OCI-LY3 (cell line): ENCODE results near the gene FCHSD1.

Experiments used
- EZH2phosphoT487 ChIP-seq: fragments of 200-600 bp; shearing (Covaris generic); IDR thresholded peaks from 2 replicates; pipeline ENCODE4 v1.6.1; 2018; ENCODE audit warnings: antibody characterized with exemption, mixed run types, low read depth
- TF ChIP-seq, protein P1 (sequence below): fragments of 200-600, 300-600 bp; sonication (generic); IDR thresholded peaks from 2 replicates; pipeline ENCODE4 v1.5.1; 2014; ENCODE audit warnings: antibody characterized with exemption, low read length, low read depth

DNA sequence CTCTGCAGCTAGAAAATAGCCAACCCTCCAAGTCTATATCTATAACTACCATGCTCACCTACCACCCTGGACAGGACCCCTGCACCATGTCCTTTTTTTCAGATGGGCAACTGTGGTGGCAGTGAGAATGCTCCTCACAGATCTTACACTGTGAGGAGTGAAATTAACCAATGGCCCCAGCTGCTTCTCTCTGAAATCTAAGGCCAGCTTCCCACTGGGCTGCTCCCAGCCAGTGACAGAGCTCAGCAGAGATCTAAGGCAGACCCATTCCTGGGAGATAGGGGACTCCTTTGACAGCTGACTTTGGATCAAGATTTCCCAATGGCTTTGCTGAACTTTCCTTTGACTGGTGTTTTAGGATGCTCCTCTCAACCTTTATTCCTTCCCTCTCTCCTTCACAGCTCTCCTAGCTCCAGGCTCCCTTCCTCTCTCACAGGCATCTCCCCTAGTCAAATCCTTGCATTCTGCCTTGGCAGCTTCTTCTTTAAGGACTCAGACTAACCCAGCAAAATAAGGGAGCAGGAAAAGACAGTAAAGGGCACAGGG lies 32.5 kb upstream of the FCHSD1 start:
- TF ChIP-seq, protein P1, sequence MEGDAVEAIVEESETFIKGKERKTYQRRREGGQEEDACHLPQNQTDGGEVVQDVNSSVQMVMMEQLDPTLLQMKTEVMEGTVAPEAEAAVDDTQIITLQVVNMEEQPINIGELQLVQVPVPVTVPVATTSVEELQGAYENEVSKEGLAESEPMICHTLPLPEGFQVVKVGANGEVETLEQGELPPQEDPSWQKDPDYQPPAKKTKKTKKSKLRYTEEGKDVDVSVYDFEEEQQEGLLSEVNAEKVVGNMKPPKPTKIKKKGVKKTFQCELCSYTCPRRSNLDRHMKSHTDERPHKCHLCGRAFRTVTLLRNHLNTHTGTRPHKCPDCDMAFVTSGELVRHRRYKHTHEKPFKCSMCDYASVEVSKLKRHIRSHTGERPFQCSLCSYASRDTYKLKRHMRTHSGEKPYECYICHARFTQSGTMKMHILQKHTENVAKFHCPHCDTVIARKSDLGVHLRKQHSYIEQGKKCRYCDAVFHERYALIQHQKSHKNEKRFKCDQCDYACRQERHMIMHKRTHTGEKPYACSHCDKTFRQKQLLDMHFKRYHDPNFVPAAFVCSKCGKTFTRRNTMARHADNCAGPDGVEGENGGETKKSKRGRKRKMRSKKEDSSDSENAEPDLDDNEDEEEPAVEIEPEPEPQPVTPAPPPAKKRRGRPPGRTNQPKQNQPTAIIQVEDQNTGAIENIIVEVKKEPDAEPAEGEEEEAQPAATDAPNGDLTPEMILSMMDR: no peak
- TF ChIP-seq EZH2phosphoT487: no peak
